H9 (cell line): ENCODE data around the gene DPYD. TPM values are rescaled to one million over a fixed set of nuclear protein-coding genes. Genes with fewer than 3 reads are reported as not detected.

Experiments
- DNase-seq: peaks from one replicate; pipeline ENCODE4 v3.0.0-alpha.2; 2017
- H2AFZ ChIP-seq: one replicate; pipeline ENCODE4 v1.6.1; 2013; ENCODE audit warnings: mild to moderate bottlenecking, low read length, control low read depth, moderate library complexity
- H2AK5ac ChIP-seq: 2 replicates; pipeline ENCODE4 v1.6.1; 2013; ENCODE audit warnings: low read length, control low read depth, mixed read lengths; ENCODE audit not compliant: insufficient read length
- H2BK120ac ChIP-seq: one replicate; pipeline ENCODE4 v1.6.1; 2013; ENCODE audit warnings: low read depth, mild to moderate bottlenecking, low read length, control low read depth, inconsistent platforms; ENCODE audit not compliant: poor library complexity, severe bottlenecking
- H2BK12ac ChIP-seq: 2 replicates; pipeline ENCODE4 v1.6.1; 2013; ENCODE audit warnings: low read length, control low read depth, mixed read lengths, low read depth; ENCODE audit not compliant: insufficient read length
- H2BK15ac ChIP-seq: 2 replicates; pipeline ENCODE4 v1.6.1; 2013; ENCODE audit warnings: low read depth, low read length, control low read depth
- H2BK20ac ChIP-seq: one replicate; pipeline ENCODE4 v1.6.1; 2013; ENCODE audit warnings: low read depth, mild to moderate bottlenecking, low read length, control low read depth, inconsistent platforms; ENCODE audit not compliant: poor library complexity, severe bottlenecking
- H2BK5ac ChIP-seq: 2 replicates; pipeline ENCODE4 v1.6.1; 2013; ENCODE audit warnings: low read length, control low read depth, mixed read lengths; ENCODE audit not compliant: insufficient read length
- H3K14ac ChIP-seq: 2 replicates; pipeline ENCODE4 v1.6.1; 2013; ENCODE audit warnings: low read length, control low read depth; ENCODE audit not compliant: insufficient read depth
- H3K18ac ChIP-seq: 2 replicates; pipeline ENCODE4 v1.6.1; 2013; ENCODE audit warnings: low read depth, mild to moderate bottlenecking, mixed read lengths, low read length, control low read depth; ENCODE audit not compliant: insufficient read length
- H3K23ac ChIP-seq: 2 replicates; pipeline ENCODE4 v1.6.1; 2013; ENCODE audit warnings: low read length, control low read depth, mixed read lengths, low read depth; ENCODE audit not compliant: insufficient read length
- H3K23me2 ChIP-seq: 2 replicates; pipeline ENCODE4 v1.6.1; 2013; ENCODE audit warnings: low read depth, mild to moderate bottlenecking, mixed read lengths, low read length, control low read depth; ENCODE audit not compliant: insufficient read length, poor library complexity, severe bottlenecking
- H3K27ac ChIP-seq: 2 replicates; pipeline ENCODE4 v1.5.1; 2013; ENCODE audit warnings: low read length, control low read depth, mixed read lengths, low read depth; ENCODE audit not compliant: insufficient read length
- H3K27me3 ChIP-seq: 2 replicates; pipeline ENCODE4 v1.6.1; 2013; ENCODE audit warnings: low read length, control low read depth, inconsistent platforms; ENCODE audit not compliant: insufficient read depth
- H3K4ac ChIP-seq: 2 replicates; pipeline ENCODE4 v1.6.1; 2013; ENCODE audit warnings: low read depth, mild to moderate bottlenecking, control low read depth, inconsistent platforms, low read length, moderate library complexity
- H3K4me1 ChIP-seq: 2 replicates; pipeline ENCODE4 v1.6.1; 2013; ENCODE audit warnings: low read length, control low read depth, inconsistent platforms; ENCODE audit not compliant: insufficient read depth
- H3K4me2 ChIP-seq: 2 replicates; pipeline ENCODE4 v1.6.1; 2013; ENCODE audit warnings: low read length, control low read depth, mixed read lengths; ENCODE audit not compliant: insufficient read length, insufficient read depth
- H3K56ac ChIP-seq: 2 replicates; pipeline ENCODE4 v1.6.1; 2013; ENCODE audit warnings: low read depth, mild to moderate bottlenecking, mixed read lengths, low read length, control low read depth; ENCODE audit not compliant: insufficient read length
- H3K79me1 ChIP-seq: 2 replicates; pipeline ENCODE4 v1.6.1; 2013; ENCODE audit warnings: low read depth, mild to moderate bottlenecking, moderate library complexity, low read length, control low read depth, inconsistent platforms; ENCODE audit not compliant: insufficient read depth, poor library complexity, severe bottlenecking
- H3K79me2 ChIP-seq: 2 replicates; pipeline ENCODE4 v1.6.1; 2013; ENCODE audit warnings: low read length, control low read depth, inconsistent platforms; ENCODE audit not compliant: insufficient read depth
- H3K9ac ChIP-seq: 2 replicates; pipeline ENCODE4 v1.6.1; 2013; ENCODE audit warnings: low read length, control low read depth, mixed read lengths; ENCODE audit not compliant: insufficient read length; ENCODE audit errors: extremely low read depth
- H3K9me3 ChIP-seq: one replicate; pipeline ENCODE4 v1.6.1; 2013; ENCODE audit warnings: low read depth, low read length, inconsistent platforms; ENCODE audit not compliant: control insufficient read depth
- H3T11ph ChIP-seq: one replicate; pipeline ENCODE4 v1.6.1; 2013; ENCODE audit warnings: mild to moderate bottlenecking, low read length, control low read depth, inconsistent platforms
- H4K20me1 ChIP-seq: one replicate; pipeline ENCODE4 v1.6.1; 2013; ENCODE audit not compliant: control insufficient read depth, insufficient read length, insufficient read depth
- H4K5ac ChIP-seq: 2 replicates; pipeline ENCODE4 v1.6.1; 2013; ENCODE audit warnings: low read depth, mild to moderate bottlenecking, mixed read lengths, low read length, control low read depth; ENCODE audit not compliant: insufficient read length
- H4K8ac ChIP-seq: replicated peaks from 2 replicates; pipeline ENCODE4 v1.6.1; 2013; ENCODE audit warnings: low read length, control low read depth, mixed read lengths, low read depth; ENCODE audit not compliant: insufficient read length
- H4K91ac ChIP-seq: 2 replicates; pipeline ENCODE4 v1.6.1; 2013; ENCODE audit warnings: low read depth, mild to moderate bottlenecking, moderate library complexity, mixed read lengths, low read length, control low read depth; ENCODE audit not compliant: insufficient read length
- H3K27ac Mint-ChIP-seq, 3 experiments: 2 replicates in 2 of 3; 3 replicates in 1 of 3; pipeline ENCODE4 v1.8.0; 2020 to 2021; ENCODE audit warnings: mixed read lengths in 3 of 3, mild to moderate bottlenecking in 1 of 3, moderate library complexity in 1 of 3
- H3K27me3 Mint-ChIP-seq: 2 replicates; pipeline ENCODE4 v1.8.0; 2021; ENCODE audit warnings: low read depth, mild to moderate bottlenecking, moderate library complexity, mixed read lengths
- H3K36me3 Mint-ChIP-seq, 3 experiments: 2 replicates in 2 of 3; 3 replicates in 1 of 3; pipeline ENCODE4 v1.8.0; 2020 to 2021; ENCODE audit warnings: low read depth in 3 of 3, mixed read lengths in 3 of 3; ENCODE audit not compliant: insufficient read depth in 1 of 3
- H3K4me1 Mint-ChIP-seq, 2 experiments: 2 replicates each; pipeline ENCODE4 v1.8.0; 2020; ENCODE audit warnings: mixed read lengths in 2 of 2
- H3K4me3 Mint-ChIP-seq, 2 experiments: 2 replicates in 1 of 2; 3 replicates in 1 of 2; pipeline ENCODE4 v1.8.0; 2020 to 2021; ENCODE audit warnings: mild to moderate bottlenecking in 2 of 2, mixed read lengths in 2 of 2, moderate library complexity in 1 of 2
- H3K9me3 Mint-ChIP-seq, 2 experiments: 2 replicates in 1 of 2; 3 replicates in 1 of 2; pipeline ENCODE4 v1.8.0; 2020; ENCODE audit warnings: mild to moderate bottlenecking in 2 of 2, mixed read lengths in 2 of 2, moderate library complexity in 1 of 2
- CTCF ChIP-seq: fragments of 200-600 bp; sonication (generic); conservative IDR thresholded peaks from 3 replicates; pipeline ENCODE4 v1.8.0; 2021; ENCODE audit warnings: antibody characterized with exemption, mild to moderate bottlenecking
- WGBS: extraction: QIAGEN DNeasy Blood & Tissue Kit; methylation state at CpG from one replicate; pipeline ENCODE4 v1.1.7; 2013; ENCODE audit warnings: missing lambda C conversion rate, low lambda C conversion rate, mixed read lengths; ENCODE audit not compliant: insufficient read length; ENCODE audit errors: extremely low coverage; 5-methylcytosine and 5-hydroxymethylcytosine counted together
- total RNA-seq: library from RNA; stranded (reverse); gene quantifications from 2 replicates; pipeline ENCODE4 v1.2.1, GENCODE V29; 2021

The DPYD gene
- total RNA-seq, 1 experiment from 2014 or later = 0.37 TPM

DNA sequence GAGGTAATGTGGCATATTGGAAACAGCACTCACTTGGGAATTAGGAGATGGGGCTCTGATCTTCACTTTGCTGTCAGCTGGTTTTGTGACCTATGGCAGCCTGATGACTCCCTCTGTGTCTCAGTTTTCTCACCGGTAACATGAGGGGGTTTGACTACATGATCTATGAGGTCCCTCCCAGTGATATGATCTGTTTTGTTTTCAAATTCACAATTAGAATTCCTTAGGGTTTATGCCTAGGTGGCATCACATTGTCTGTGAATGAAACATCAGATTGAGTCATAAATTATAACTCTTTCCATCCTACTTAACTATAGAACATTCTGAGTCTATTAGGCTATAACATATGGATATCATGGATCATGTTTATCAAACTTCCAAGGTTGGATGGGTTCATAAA lies 812.7 kb downstream of the DPYD start:
- Histone ChIP-seq H3K23me2 (no peaks in the 10 kb centered on the region), H2AFZ (no peak overlapping the region), H3K14ac (no peak overlapping the region), H3K4me2 (no peak overlapping the region), H3K9me3 (no peaks in the 10 kb centered on the region), H3K79me2 (no peaks in the 10 kb centered on the region), H3K4ac (no peak overlapping the region), H4K5ac (no peak overlapping the region), H3K27me3 (no peaks in the 10 kb centered on the region), H3K79me1 (no peaks in the 10 kb centered on the region), H4K20me1 (no peaks in the 10 kb centered on the region), H3K27ac (no peak overlapping the region), H3K4me1 (no peaks in the 10 kb centered on the region), H3K56ac (no peak overlapping the region), H2BK15ac (no peak overlapping the region), H4K91ac (no peak overlapping the region), H2BK5ac (no peak overlapping the region), H2BK20ac (no peak overlapping the region), H3K9ac (no peak overlapping the region), H2BK120ac (no peak overlapping the region), H2BK12ac (no peak overlapping the region), H3K23ac (no peak overlapping the region), H4K8ac (no peak overlapping the region), H3T11ph (no peak overlapping the region), H2AK5ac (no peak overlapping the region), H3K18ac (no peak overlapping the region)
- WGBS = no CpG with 5 or more reads among the region's 1 CpG
- H3K27ac Mint-ChIP-seq = no peak overlapping the region
- H3K4me3 Mint-ChIP-seq = no peak overlapping the region
- H3K27me3 Mint-ChIP-seq = no peaks in the 10 kb centered on the region
- no peaks in the 10 kb centered on the region; a peak in 1 of 5 replicates for H3K9me3 Mint-ChIP-seq
- TF ChIP-seq CTCF = no peak
- no peak for DNase-seq
- H3K36me3 Mint-ChIP-seq = peaks cover 0 to 4% (median 2%) of the 10 kb centered on the region in 3 experiments; a peak in 2 of 7 replicates
- H3K4me1 Mint-ChIP-seq = peaks cover 11 to 17% of the 10 kb centered on the region in 2 experiments
